Left ventricle myocardium superior (tissue), 1 donor: ENCODE data around the gene CASK. TPM values are rescaled to one million over a fixed set of nuclear protein-coding genes. Genes with fewer than 3 reads are reported as not detected.

Source experiments
- ATAC-seq: fragments of 200-7000 bp; cut with Tn5 transposase; one replicate; pipeline ENCODE4 v1.9.1; 2020; ENCODE audit warnings: mild to moderate bottlenecking, moderate library complexity
- DNase-seq: peaks from one replicate; pipeline ENCODE4 v3.0.0-alpha.2; 2020
- intact Hi-C: fragments of 100-400 bp; cut with micrococcal nuclease; formaldehyde crosslinking; loops from one replicate; pipeline ENCODE4 v1.11.0; 2022
- total RNA-seq: library from RNA; stranded (reverse); fragmentation: NEBNext Ultra II Directional; extraction: Animal tissue kit (Norgen Biotek cat#: 25700); gene quantifications from one replicate; pipeline ENCODE4 v1.2.1, GENCODE V29; 2021
- donor health status: DM: no; HTN: yes; CAD: no; lungs with severe emphysema.

Gene CASK
- total RNA-seq, 1 donor from 2014 or later: 15.3 TPM

DNA sequence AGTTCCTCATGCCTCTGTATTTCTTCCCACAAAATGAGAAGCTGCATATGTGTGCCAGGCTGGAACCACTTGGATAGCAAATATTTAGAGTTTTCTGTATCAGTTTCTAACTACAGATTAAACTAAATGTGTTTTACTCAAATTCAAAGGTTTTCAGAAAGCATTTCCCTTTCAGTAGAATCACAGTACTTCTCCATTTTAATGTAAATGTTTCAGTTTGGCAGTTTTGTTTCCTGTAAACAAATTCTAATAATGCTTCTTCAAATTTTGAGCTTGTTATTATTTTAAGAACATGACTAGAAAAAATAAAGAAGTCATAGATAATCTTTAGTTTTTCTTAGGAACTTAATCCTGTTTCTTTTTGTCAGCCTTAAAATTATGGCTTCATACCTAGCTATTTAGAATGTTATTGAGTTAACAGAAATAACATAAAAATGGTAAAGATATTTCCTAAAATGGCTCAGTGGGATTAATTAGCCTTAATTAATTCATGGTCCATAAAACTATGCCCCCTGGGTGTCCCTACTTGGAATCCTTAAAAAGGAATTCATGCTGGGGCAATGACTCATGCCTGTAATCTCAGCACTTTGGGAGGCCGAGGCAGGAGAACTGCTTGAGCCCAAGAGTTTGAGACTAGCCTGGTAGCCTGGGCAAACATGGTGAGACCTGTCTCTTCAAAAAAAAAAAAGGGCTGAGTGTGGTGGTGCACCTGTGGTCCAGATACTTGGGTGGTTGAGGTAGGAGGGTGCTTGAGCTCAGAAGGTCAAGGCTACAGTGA is 318.4 kb downstream of the CASK start:
- ATAC-seq (no peak), DNase-seq (no peak)
- intact Hi-C loops: no loop called here

DNA sequence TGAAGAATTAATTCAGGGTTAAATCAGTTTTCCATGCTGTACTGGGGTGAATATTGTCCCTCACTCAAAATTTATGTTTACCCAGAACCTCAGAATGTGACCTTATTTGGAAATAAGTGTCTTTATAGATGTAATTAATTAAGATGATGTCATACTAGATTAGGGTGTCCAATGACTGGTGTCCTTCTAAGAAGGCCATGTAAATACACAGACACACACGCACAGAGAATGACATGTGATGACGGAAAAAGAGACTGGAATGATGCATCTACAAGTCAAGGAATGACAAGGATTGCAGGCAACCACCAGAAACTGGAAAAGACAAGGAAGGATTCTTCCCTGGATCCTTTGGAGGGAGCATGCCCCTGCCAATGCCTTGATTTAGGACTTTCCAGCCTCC is 319.2 kb downstream of the CASK start:
- DNase-seq: no peak
- intact Hi-C loops: no loop called here
- no peak for ATAC-seq

DNA sequence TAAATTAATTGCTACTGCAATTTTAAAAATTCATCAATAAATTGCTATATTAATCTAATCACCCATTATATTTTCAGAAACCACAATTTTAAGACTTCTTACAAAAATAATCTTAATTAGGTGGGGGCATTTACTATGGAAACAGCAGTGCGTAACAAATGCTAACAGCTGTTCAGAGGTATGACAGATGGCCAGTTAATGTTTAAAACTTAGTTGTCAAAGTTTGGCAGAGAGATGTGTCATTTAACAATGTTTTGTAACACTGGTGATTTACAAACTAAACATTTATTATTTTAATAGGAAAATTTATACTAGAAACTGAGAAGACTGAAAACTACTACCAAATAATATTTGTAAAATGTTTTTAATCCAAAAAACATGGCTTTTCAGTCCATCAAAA is 319.8 kb downstream of the CASK start:
- intact Hi-C loops: no loop called here
- no peak for ATAC-seq

DNA sequence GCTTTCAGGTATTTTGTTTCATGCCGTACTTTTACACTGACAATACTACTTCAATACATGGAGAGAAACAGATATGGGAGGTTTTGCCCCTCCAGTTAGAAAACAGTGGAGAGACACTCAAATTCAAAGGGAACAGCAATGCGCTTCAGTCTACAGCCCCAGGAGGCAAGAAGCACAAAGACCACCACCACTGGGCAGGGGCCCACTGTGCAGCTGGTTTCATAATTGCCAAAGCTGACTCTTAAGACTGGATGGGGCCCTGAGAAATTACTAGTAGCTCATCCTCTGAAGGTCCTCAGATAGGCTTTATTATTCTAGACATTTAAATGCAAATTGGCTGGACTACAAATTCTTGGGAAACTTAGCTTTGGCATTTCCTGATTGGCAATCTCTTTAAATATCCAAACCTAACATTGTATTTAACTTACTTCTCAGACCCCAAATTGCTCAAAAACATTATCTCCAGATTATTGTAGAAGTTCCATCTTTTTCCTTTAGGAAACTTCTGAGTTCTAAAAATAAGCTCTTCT is 320.5 kb downstream of the CASK start:
- intact Hi-C loops: no loop called here
- DNase-seq: no peak
- ATAC-seq: no peak

More for the DNA sequence above, 319.8 kb downstream of the CASK start:
- DNase-seq: no peak

DNA sequence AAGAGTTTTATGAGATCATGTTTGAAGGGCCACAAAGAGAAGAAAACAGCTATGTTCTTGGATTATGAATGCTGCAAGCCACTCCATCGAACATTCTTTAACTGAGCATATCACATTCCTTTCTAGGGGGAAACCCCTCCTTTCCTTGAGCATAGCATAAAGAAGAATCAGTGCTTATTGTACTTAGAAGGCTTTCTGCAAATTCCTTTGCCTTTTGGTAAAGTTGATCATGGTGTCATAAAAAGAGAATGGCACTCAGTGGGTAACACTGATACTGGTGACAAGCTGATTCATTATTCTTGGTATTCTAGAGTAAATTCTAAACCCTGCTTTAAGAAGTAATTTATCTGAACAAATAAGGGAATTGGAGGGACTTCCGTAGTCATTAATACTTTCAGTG is 323.1 kb downstream of the CASK start:
- no peak for ATAC-seq
- intact Hi-C loops: no loop called here
- DNase-seq: no peak

DNA sequence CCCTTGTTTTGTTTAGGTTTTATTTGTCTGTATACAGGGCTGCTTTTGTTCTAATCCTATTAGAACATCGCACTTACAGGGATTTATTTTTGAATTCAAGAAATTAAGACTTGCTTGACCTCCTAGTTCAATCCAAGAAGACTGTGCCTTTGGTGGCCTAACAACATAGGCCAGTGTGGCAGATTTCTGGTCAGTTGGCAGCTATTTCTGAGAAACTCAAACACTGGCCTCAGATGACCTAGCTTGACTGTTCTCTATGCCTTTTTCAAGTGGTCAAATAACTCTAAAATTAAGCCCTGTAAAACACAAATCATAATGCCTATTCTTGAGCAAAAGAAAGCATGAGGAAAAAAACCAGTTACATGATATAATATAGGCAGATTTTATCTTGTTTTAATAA is 323.8 kb downstream of the CASK start:
- ATAC-seq (peak; percentile 37), DNase-seq (no peak)
- intact Hi-C loops: no loop called here

DNA sequence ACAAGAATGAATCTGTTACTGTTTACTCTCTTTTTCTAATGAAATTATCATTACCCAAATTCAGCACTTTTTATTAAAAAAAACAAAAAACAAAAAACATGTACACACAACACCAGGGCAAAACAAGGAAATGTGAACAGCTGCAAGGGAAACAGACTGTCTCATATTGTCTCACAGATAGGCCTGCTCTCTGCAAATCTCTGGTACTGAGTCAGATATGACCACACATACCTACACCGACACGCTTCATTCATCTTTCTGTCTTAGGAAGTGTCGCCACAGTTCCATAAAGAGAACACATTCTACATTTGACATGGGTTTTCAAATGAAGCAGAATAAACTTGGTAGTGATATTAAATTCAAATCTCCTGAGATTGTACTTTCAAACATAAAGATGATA is 326.8 kb downstream of the CASK start:
- DNase-seq (no peak), ATAC-seq (no peak)
- intact Hi-C loops: no loop called here

DNA sequence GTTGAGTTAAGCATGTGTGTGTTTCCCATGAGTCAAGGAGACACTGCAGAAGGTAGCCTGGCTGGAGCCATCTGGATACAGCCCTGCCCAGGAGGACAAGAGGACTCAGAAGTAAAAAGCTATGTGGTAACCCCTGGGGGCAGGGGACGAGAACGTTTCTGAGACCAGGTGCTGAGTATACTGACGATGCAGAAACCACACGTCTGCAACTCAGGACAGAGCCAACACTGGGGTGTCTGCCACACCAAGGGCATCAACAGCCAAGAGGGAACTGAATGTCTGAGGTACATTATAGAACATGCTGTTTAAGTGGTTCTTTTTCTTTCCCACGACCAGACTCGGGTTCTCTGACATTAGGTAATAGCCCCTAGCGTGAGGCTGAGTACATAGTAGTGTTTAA is 328.7 kb downstream of the CASK start:
- intact Hi-C loops: no loop called here
- no peak for DNase-seq
- ATAC-seq: no peak

DNA sequence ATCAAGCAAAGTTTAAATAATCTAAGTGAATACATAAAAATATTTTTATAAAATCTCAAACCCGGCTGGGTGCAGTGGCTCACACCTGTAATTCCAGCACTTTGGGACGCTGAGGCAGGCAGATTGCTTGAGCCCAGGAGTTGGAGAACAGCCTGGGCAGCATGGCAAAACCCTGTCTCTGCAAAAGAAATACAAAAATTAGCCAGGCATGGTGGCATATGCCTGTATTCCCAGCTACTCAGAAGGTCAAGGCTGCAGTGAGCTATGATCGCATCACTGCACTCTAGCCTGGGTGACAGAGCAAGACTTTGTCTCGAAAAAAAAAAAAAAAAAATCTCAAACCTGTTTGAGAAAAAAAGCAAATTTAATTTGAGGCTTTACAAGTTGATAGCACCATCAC is 331.4 kb downstream of the CASK start:
- no peak for DNase-seq
- intact Hi-C loops: no loop called here
- ATAC-seq: no peak

DNA sequence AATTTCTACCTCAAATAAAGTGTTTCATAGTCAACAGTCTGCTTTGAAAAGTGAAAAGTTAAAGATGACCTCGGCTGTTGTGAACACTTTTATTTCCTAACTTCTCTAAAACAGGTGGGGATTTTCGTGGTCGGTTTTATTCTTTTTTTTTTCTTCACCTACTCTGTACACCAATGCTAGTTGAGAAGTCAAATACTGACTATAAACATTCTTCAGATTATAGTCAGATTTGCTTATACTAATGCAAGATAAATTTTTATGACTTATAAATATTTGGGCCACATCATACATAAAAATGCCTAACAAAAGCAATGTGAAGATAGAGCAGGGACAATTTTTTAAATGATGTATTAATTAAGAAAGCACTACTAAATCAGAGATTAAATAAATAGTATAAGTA is 332.7 kb downstream of the CASK start:
- no peak for ATAC-seq
- intact Hi-C loops: no loop called here
- no peak for DNase-seq

DNA sequence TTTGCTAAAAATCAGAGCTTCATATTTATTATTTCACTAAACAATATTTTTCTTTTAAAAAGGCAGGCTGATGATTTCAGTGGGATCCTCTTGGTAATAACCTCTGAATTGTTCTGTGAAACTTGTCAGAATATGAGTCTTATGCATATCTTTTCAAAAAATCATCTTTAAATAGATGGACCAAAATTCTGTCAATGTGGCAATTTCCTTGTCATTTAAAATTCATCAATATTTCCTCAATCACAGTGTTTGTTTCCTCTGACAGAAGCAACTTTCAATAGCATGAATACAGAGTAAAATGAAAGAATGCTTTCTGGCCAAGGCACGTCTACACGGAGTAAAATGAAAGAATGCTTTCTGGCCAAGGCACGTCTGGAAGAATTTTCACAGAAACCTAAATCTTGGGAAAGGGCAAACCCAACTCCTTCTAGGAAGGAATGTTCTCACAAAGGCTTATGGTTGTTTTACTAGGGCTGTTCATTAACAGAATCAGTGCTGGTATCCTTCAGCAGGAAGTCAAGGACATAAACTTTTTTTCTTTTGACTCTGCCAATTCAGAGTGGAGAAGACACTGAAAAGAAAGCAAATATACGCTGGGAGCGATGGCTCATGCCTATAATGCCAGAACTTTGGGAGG is 333.6 kb downstream of the CASK start:
- ATAC-seq (peak; percentile 12), DNase-seq (no peak)
- intact Hi-C loops: no loop called here

DNA sequence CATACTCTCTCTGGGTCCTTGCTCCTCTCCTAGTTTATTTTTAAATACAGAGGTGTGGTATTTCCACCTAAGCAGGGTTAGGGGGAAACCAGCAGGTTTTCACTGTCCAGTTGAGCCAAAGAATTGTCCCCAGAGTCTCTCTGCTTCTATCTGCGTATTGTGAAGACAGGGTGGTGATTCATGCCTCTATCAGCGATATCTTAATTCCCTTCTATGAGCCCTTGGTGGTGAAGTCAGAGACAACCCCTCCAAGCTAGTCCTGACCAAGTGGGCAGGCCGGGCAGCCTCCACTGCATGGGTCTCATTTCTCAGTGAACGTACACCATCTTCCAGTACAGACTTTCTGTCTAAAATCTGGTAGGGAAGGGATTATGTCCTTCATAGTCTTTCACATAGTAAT is 335.1 kb downstream of the CASK start:
- no peak for DNase-seq
- no peak for ATAC-seq
- intact Hi-C loops: no loop called here

DNA sequence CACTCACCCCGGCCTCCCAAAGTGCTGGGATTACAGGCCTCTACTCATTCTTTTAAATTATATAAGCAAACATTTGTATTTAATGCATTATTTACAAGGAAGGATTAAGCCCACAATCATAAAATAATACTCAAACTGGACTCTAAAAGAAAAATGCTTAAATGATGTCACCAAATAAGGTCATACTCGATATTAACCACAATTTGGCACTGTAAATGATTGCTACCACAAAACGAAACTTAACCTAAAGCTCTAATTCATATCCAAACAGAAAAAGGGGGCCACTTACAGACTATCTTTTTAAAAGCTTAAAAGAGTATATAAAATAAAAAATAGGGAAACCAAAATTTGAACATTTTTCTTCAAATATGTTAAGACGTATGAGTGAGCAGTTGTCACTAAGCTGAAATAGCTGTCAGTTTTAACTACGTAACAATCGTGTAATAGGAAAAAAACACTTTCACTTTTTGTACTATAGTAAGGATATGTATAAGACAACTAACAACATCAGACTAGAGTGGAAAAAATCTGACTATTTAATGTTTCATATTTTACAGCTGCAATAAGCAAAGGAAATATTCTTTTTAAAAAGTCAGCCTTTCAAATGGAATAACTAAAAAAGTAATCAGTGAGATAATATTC is 342.8 kb downstream of the CASK start:
- intact Hi-C loops: no loop called here
- DNase-seq (no peak), ATAC-seq (no peak)

DNA sequence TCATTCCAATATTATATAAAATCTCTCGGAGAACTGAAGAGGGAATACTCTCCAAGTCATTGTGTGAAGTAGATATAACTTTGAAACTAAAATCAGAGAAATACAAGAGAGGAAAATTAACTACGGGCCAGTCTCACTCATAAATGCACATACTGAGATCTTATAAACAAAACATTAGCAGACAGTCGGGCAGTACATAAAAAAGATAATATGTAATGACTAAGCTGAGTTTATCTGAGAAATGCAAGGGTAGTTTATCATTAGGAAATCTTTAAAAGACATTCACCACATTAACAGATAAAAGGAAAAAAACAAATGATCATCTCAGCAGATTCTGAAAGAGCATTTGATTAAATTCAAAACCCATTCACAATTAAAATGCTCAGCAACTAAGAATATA is 359.5 kb downstream of the CASK start:
- ATAC-seq: no peak
- intact Hi-C loops: no loop called here
- no peak for DNase-seq

DNA sequence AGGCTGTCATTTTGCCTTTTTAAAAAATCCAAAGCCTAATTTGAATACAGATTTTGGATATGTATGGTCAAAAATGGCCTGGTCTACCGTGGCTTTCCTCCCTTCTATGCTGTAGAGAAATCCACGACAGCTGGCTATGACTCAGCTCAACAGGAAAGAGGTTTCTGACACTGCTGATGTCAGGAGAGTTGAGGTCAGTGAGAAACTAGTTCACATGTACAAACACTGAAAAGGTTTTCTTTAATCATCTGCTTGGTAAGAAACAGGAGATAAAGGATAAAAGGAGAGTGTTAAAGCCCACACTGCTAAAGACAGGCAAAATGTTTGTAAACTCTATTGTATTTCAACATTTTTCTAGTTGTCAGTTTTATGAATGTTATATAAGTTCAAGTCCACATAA is 362.3 kb downstream of the CASK start:
- DNase-seq (no peak), ATAC-seq (peak; percentile 69)
- intact Hi-C loops: no loop called here

DNA sequence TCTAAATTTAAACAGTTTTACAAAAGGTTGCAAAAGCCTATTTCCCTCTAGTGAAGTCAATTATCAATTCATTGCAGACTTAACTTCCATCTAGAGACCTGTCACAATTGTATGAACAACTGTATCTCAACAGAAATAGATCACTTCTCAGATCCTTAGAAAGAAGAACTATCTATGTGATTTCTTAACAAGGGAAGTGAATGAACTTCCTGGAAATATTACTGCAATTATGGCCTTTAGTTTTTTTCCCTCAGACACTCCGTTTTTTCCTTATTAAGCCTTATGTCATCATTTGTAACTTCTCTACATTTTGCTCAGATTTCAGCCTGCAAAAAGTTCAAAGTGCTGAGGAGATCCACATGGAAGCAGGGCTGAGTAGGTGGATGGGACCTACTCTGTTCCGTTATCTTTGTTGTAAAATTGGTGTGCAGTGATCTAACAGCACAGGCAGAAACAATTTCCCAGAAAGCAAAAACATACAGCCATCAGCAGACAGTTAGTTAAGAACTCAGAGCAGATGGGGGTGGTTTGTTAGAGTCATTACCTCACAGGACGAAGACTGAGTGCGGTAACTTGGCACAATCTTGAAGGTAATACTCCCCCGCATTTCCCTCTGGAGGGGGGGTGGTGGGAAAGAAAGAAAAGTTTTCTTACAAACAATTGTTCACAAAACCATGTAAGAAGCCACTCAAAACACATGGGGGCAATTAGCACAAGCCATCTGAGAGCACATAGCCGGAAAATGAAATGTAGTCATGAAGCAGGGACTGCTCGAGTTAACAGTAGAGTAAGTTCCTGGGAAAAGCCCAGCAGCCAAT is 363.9 kb downstream of the CASK start:
- no peak for DNase-seq
- ATAC-seq: peak; percentile 43
- intact Hi-C loops: no loop called here

DNA sequence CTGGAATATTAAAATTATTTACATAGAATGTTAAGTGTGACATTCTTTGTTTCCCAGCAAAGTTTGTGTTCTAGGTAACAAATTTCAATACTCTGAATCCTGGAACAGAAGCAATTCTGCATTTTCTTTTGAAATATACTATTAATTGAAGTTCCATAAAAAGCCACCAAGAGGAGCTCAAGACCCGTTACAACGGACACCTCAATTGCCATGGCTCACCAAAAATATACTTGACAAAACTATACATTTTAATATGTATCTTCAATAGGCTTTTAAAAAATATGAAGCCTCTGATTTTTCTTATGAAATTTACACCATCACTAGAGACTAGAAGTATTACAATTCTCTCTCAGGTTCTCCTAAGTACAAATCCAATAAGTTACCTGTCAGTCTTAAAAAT is 364.8 kb downstream of the CASK start:
- ATAC-seq: no peak

DNA sequence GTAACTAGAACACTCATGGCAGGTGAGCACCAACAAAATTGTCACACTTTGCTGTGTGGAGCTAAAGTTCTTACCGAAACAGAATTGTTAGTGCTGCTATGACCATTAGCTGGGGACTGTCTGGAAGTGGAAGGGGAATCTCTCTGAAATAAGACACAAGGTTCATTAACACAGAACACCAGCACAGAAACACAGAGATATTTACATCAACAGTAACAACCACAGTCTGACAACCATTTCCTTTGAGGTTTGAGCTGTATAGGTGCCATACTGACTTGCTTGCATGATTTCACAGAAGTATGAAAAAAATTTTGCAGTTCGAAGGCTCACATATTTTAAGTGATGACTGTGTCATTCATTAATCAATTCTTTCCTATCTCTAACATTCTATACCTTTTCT is 366.4 kb downstream of the CASK start:
- DNase-seq (no peak), ATAC-seq (no peak)
- intact Hi-C loops: no loop called here

More for the DNA sequence above, 364.8 kb downstream of the CASK start:
- intact Hi-C loops: no loop called here
- DNase-seq: no peak

DNA sequence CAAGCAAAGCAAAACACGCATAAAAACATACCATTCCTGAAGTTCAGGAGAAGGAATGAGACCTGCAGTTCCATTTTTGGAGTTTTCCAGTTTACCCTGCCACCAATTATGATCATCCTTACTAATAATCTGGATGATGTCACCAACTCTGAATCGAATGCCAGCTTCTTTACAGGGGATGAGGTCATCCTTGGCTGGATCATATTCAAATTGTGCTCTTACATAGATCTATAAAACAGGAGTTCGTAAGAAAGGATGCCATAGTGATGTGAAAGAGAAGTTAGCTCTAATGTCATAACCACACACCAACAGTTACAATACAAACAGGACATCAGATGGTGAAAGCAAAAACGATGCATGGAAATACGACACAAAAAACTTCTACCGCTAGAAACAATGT is 369.7 kb downstream of the CASK start:
- intact Hi-C loops: no loop called here
- ATAC-seq: no peak
- DNase-seq: no peak

DNA sequence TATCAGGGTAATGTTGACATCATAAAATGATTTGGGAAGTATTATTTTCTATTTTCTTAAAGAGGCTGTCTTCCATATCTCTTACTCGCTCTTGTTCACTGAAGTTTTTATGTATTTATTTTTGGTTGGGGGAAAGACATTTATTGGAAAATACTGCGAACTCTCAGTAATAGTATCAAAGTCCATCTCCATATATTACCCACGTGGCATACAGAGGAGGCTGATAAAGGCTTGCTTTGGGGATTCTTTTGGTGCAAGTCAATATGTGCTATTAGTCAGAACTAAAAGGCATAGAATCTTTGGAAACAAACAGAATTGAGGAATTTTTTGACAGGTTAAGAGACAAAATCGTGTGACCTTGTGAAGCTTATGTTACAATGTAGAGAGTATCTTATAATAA is 374.9 kb downstream of the CASK start:
- DNase-seq (no peak), ATAC-seq (no peak)
- intact Hi-C loops: no loop called here
